ENCODE data around the gene PHLDB1. TPM values are rescaled to one million over a fixed set of nuclear protein-coding genes. Genes with fewer than 3 reads are reported as not detected.
A peak's percentile ranks its signal among the peaks of the same experiment; 100 is the strongest.

Gene PHLDB1
- total RNA-seq, 6 experiments from 2014 or later: 5.4 to 11.7 (median 6.3) TPM

- H3K27ac ChIP-seq: no peak overlapping the region
- no peaks in the 10 kb centered on the region for H3K36me3 ChIP-seq
- no peak for DNase-seq
- WGBS (ENCODE audit: insufficient coverage, low coverage, low lambda C conversion rate, missing lambda C conversion rate): 24% methylated on average over 1 of the region's 2 CpGs
- H3K4me3 ChIP-seq: no peak overlapping the region
- ATAC-seq: peak in 3 of 4 donors; percentile 33 to 81 (median 71)
- peaks cover 0 to 20% (median 0%) of the 10 kb centered on the region in 4 donors for H3K4me1 ChIP-seq
- H3K27me3 ChIP-seq: no peaks in the 10 kb centered on the region
- TF ChIP-seq POLR2A (IDR thresholded peaks at IDR 0.05) (no peak), CTCF (IDR thresholded peaks at IDR 0.05) (no peak)
- no peaks in the 10 kb centered on the region for H3K9me3 ChIP-seq
- intact Hi-C loops (cut with DNase I): no loop called here
Measured at GRCh38 chr11:118670063-118670462, 62.6 kb downstream of the PHLDB1 start.

- Histone ChIP-seq H3K9me3 (no peaks in the 10 kb centered on the region), H3K36me3 (no peaks in the 10 kb centered on the region), H3K27me3 (no peaks in the 10 kb centered on the region), H3K4me1 (peaks cover 0 to 20% (median 0%) of the 10 kb centered on the region in 4 donors), H3K4me3 (no peak overlapping the region), H3K27ac (no peak overlapping the region)
- intact Hi-C loops (cut with DNase I): no loop called here
- TF ChIP-seq POLR2A (IDR thresholded peaks at IDR 0.05): no peak
- TF ChIP-seq CTCF (IDR thresholded peaks at IDR 0.05): no peak
- 93% methylated on average over 2 of the region's 2 CpGs for WGBS (ENCODE audit: insufficient coverage, low coverage, low lambda C conversion rate, missing lambda C conversion rate)
- DNase-seq (no peak), ATAC-seq (no peak)
Measured at GRCh38 chr11:118671254-118671653, 63.8 kb downstream of the PHLDB1 start.

GRCh38 chr11:118672846-118673245 lies 65.4 kb downstream of the PHLDB1 start:
- ATAC-seq (no peak), DNase-seq (no peak)
- no peak overlapping the region for H3K4me3 ChIP-seq
- WGBS (ENCODE audit: insufficient coverage, low coverage, low lambda C conversion rate, missing lambda C conversion rate): 88% methylated on average over 1 of the region's 1 CpG
- H3K4me1 ChIP-seq: peaks cover 0 to 20% (median 0%) of the 10 kb centered on the region in 4 donors
- intact Hi-C loops (cut with DNase I): no loop called here
- H3K27ac ChIP-seq: no peak overlapping the region
- H3K36me3 ChIP-seq: no peaks in the 10 kb centered on the region
- H3K9me3 ChIP-seq: no peaks in the 10 kb centered on the region
- TF ChIP-seq CTCF (IDR thresholded peaks at IDR 0.05): no peak
- no peaks in the 10 kb centered on the region for H3K27me3 ChIP-seq

- Histone ChIP-seq H3K4me3 (no peak overlapping the region), H3K27ac (no peak overlapping the region), H3K4me1 (peaks cover 0 to 20% (median 0%) of the 10 kb centered on the region in 4 donors), H3K9me3 (no peaks in the 10 kb centered on the region), H3K27me3 (no peaks in the 10 kb centered on the region), H3K36me3 (no peaks in the 10 kb centered on the region)
- no peak for DNase-seq
- peak; percentile 58 to 89 (median 72) for ATAC-seq
- TF ChIP-seq POLR2A (IDR thresholded peaks at IDR 0.05): no peak
- TF ChIP-seq CTCF (IDR thresholded peaks at IDR 0.05): no peak
- intact Hi-C loops (cut with DNase I): no loop called here
- WGBS (ENCODE audit: insufficient coverage, low coverage, low lambda C conversion rate, missing lambda C conversion rate): 50% methylated on average over 3 of the region's 6 CpGs
Measured at GRCh38 chr11:118673361-118674081, 66.1 kb downstream of the PHLDB1 start.
